GM18870 (cell line): Measurements from ENCODE around the gene TBC1D16.

Experiments
- ATAC-seq: cut with Tn5 transposase; IDR thresholded peaks from one replicate; pipeline ENCODE4 v1.9.1; 2021; ENCODE audit warnings: moderate library complexity; ENCODE audit not compliant: unreplicated experiment

Gene TBC1D16

DNA sequence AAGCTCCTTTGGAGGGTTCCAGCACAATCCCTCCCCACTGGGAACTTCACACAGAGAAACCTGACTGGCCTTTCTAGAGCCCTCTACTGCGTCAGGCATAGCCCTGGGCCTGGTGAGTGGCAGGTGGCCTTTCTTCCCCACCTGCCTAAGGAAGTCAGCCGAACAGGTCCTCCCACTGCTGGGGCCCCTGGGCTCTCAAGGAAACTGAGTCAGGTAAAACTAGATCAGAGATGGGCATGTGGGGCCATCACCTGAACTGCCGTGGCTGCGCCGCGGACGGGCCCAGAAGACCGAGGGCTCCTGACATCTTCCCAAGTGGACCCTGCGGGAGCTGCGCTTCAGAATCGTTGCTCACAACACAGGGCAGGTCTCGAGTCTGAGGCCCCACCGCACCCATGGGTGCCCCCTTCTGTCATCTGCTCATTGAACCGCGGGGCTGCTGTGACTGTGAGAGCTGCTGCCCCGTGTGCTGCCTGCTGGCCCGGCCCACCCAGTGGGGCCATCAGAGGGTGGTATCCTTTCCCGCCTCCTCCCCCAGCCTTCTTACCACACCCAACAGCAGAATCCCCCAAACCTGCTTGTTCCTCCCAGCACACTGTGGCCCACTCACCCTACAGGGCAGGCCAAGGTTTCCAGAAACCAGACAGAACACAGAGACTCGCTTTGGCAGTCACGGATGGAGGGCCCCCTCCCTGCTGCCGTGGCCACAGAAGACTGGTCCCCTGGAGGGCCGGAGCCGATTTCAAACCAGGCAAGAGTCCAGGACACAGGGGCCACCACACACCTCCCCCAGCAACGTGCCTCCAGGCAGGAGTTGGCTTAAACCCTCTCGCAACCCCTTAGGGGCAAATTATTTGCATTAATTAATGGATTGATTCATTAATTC is 81.1 kb downstream of the TBC1D16 start:
- no peak for ATAC-seq

- no peak for ATAC-seq
Measured at GRCh38 chr17:79953335-79953734, 82.3 kb downstream of the TBC1D16 start.

- ATAC-seq = no peak
Measured at GRCh38 chr17:79952901-79953300, 82.8 kb downstream of the TBC1D16 start.

GRCh38 chr17:79952265-79952877 is 83.3 kb downstream of the TBC1D16 start:
- no peak for ATAC-seq

DNA sequence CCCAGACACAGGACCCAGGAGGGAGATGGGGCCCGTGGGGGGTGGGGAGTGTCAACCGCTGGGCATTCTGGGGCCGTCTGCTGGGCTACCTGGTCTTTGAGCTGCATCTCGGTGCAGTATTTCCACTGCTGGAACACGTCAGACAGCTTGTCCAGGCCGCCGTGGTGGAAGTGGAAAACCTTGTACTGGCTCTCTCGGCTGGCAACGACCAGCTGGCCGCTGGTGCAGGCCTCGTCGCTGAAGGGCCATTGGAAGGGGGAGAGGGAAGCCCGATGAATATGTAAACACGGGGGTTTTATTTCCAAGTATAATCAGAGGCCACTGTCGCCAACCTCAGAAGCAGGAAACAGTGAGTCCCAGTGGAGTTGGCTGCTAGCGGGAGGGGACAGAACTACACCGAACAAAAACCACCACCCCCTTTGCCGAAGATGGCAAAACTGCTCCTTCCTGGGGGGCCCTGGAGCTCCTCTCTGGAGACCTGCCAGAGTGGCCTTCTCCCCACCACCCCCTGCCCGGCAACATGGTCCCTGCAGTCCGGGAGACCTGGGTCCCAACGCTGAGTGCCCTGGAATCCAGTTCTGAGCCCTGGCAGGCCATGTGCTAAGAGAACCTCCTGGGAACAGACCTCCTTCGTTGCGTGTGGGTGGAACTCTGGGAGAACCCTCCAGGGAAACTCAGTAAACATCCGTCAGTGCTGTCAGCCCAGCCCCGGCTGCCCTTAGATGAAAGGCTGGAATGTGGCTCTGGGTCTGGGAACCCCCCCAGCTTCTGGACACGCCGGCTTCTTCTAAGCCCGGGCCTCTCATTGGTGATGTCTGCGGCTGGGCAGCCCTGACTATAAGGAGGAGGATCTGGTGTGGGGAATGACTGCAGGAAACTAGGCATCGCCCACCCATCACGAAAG is 84.1 kb downstream of the TBC1D16 start:
- no peak for ATAC-seq

DNA sequence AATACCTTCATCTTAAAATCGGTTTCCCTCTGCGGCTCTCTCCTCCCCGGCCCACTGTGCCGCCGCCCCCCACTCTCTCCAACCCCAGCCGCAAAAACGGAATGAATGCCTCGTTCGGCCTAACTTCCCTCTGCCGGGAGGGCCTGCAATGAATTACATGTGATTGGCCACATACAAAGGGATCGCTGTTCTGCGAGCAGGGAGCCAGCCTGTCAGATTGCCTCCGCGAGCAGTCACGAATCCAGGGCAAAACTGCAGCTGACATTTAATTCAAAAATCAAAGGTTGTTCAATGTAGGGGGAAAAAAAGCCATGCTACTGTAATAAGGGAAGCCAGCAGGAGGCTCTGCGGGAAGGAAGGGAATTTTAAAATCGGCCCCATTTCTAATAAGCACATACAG is 84.9 kb downstream of the TBC1D16 start:
- no peak for ATAC-seq

GRCh38 chr17:79950306-79950705 is 85.4 kb downstream of the TBC1D16 start:
- no peak for ATAC-seq

DNA sequence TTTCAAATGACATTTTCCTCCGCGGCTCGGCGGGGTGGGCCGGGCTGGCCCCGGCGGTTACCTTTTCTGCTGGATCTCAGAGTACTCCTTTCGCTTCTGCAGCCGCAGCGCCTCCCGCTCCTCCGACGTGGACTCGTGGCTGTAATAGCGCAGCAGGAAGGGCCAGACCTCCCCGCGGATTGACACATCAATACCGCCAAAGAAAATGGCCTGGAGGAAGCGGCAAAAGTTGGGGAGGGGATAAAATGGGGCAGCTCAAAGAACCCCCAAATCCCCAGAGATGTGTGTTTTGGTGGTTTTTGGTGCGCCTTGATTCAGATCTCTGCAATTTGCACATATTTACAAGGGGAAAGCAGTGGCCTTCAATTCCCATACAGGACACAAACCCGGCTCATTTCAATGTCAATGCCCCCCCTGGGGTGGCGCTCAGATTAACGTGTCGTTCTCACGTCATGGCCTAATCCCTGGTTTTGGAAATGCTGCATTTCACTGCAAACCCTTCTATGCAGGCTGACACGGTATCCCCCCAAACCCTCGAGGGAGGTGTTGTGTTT is 85.9 kb downstream of the TBC1D16 start:
- no peak for ATAC-seq

DNA sequence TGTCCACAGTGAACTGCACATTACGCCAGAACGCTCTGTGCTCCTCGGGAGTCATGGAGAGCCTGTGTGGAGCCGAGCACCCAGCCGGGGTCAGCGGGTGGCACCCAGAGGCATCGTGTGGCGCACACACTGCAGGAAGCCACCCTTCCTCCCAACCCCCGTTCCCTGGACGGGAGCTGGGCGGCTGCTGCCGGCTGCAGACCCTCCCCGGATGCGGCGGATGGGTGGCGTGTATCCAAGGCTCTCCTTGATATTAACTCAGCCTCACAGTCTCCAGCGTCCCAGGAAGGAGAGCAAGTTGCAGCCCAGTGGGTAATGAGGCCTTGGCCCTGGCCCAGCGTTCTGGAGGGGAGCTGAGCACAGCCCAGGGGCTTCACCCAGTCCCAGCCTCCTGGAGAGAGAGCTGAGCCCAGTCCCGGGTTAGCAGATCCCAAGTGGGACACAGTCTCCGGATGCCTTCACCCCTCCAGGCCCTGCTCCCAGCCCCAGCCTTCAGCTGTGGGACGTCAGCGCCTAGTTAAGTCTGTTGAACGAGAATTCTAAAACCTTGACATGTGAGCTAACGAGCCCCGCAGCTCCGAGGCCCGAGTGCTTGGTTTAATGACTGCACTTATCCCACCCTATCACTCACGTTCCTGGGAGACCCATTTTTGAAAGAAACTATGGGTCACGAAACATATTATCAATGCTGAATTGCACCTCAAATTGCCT is 86.6 kb downstream of the TBC1D16 start:
- no peak for ATAC-seq

DNA sequence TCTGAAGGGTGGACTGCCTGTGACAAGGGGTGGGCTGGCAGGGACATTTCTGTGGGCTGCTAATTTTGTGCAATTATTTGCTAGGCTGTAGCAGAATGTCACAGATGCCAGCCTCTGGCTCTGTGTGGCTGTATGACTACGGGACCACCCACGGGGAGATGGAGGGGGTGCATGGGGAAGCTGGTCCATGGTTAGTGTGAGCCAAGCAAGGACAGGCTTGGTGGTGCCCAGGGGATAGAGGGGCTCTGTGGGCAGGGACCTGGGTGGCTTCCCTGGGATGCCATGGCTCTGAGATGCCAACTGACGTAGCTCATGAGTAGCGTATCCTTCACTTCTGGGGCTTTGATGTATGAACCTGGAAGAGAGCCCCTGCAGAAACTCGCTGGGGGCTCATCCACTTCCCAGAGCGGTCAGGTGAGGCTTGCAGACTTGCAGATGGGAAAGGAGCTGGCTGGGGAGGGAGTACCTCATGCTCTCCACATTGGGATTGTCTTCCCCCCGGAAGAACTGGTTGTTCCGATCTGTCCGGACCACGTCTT is 87.2 kb downstream of the TBC1D16 start:
- ATAC-seq = no peak

DNA sequence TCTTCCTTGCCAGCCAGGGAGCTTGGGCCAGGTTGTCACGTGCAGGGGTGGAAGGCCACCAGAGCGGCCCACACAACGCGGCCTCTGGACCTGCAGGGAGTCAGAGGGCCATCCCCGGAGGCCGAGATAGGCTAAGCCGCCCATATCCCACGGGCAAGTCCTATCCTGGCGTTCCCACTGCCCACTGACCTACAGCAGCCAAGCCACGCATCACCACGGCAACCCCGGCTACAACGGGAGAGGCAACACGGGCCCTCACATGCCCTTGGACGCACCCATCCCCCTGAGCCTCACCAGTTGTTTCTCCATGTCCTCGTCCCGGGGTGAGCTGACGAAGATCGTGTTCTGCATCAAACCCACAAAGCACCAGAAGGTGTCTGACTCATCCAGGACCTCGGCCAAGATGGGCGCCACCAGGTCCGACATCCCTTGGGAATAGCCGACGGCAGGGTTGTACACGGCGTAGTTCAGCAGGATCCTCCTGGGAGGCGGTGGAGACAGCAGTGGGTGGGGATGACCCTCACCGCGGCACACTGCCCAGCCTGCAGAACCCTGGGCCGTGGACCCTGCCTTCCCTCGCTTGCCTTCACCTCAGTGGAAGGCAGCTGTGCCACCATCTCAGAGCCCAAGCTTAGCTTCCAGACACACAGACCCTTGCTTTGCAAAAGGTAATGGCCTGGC is 88.2 kb downstream of the TBC1D16 start:
- no peak for ATAC-seq

GRCh38 chr17:79946352-79947231 is 89.1 kb downstream of the TBC1D16 start:
- no peak for ATAC-seq

- no peak for ATAC-seq
Measured at GRCh38 chr17:79945591-79946255, 89.9 kb downstream of the TBC1D16 start.

DNA sequence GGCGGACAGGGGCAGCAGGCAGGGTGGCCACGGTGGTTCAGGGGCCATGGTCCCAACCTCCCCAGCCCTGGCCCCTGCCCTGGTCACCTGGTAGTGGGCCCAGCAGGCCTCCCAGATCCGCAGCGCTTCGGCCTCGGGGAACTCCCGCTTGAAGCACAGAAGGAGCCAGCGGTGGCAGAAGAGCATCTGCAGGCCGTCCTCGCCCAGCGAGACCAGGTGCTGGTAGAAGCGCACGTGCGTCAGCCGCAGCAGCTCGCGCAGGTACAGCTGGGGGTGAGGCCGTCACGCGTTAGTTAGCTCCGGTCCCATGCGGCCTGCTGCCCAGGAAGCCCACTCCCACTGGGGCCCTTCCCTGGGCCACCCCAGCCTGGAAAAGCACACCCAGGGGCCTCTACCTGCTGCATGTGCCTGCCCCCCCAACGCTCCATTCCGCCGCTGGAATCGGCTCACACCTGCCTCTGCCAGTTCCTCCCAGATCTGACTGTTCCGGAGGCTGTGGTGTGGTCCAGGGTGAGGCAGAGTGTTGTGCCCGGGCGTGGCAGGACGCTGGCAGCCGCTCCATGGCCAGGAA is 90.8 kb downstream of the TBC1D16 start:
- no peak for ATAC-seq

- ATAC-seq = no peak
Measured at GRCh38 chr17:79944251-79944812, 91.3 kb downstream of the TBC1D16 start.

GRCh38 chr17:79943347-79944241 is 92.1 kb downstream of the TBC1D16 start:
- no peak for ATAC-seq
